GM19372 (cell line): ENCODE data around the gene MRNIP.
A peak's percentile ranks its signal among the peaks of the same experiment; 100 is the strongest.
"Not testable (repeated sequence)": the region's sequence is repeated elsewhere in the genome, so short reads cannot be mapped to it uniquely, and the experiment has no call there.

Experiments used
- ATAC-seq: cut with Tn5 transposase; IDR thresholded peaks from one replicate; pipeline ENCODE4 v1.9.1; 2021; ENCODE audit warnings: mild to moderate bottlenecking, low read depth, moderate library complexity; ENCODE audit not compliant: unreplicated experiment

Gene MRNIP

GRCh38 chr5:179872055-179872827, 13.6 kb upstream of the MRNIP start:
- no peak for ATAC-seq

DNA sequence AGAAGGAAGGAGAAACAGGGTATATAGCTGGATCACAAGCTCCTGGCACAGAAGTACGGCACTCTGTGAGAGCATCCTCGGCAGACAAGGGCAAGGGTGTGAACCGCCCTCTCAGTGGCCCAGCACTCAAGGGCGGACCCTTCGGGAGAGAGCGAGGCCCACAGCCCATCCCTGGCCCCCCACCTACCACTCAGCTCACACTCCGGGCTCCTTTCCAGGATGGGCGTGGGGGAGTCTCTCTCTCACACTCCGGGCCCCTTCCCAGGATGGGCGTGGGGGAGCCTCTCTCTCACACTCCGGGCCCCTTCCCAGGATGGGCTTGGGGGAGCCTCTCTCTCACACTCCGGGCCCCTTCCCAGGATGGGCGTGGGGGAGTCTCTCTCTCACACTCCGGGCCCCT, 12.9 kb upstream of the MRNIP start:
- not testable (repeated sequence) for ATAC-seq

DNA sequence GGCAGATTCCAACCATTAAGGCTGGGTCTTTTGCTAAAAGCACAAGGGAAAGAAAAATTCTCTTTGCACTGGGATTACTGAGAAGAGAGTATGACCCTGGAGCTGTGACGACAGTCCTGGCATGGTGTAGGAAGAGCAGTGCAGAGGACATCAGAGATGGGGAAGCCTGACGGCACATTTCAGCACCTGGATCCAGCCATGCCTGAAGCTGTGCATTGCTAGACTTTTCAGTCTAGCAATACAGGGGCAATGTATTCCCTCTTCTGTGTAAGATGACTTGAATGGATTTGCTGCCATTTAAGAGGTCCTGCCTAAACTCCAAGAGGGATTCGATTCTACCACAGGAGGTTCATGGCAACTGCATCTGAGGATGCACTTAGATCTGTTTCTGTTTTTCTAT, 12.3 kb upstream of the MRNIP start:
- ATAC-seq: no peak

GRCh38 chr5:179870403-179870903, 11.8 kb upstream of the MRNIP start:
- no peak for ATAC-seq

GRCh38 chr5:179869641-179870402, 11.2 kb upstream of the MRNIP start:
- ATAC-seq: no peak

- no peak for ATAC-seq
These were observed 10.5 kb upstream of the MRNIP start for GRCh38 chr5:179869101-179869500.

DNA sequence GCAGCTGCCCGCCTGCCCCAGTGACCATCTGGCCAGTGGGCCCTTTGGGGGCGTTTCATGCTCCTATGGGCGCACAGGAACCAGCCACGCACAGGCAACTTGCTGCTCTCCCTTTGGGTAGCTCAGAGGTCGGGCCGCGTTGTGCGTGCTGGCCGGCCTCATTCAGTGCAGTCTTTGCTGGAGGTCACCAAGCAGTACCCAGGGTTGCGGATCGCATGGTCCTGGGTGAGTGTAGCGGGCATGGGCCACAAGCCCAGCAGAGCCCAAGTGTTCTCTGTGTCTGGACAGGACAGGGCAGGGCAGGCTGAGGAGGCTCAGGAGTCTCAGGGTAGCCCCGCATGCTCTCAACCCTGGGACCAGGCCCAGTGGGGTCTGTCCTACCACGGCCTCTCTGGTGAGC, 9.9 kb upstream of the MRNIP start:
- no peak for ATAC-seq

GRCh38 chr5:179867476-179867875, 8.9 kb upstream of the MRNIP start:
- no peak for ATAC-seq

DNA sequence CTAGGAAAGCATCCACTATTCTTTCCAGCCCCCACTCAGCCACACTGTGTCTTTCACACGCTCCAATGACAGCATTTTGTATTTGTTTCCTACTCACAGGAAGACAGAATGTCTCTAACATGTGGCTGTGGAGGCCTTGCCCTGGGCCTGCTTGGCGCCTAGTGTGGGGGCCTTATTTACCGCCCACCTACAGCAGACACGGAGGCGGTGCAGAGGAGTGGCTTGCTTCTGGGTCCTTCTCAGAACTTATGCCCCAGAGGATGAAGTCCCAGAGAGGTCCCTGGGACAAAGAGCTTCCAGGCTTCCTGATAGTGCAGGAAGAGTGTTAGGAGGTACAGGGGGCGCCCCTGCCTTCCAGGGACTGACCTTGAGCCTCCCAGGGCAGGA, 8.5 kb upstream of the MRNIP start:
- no peak for ATAC-seq

- no peak for ATAC-seq
These were observed 7.8 kb upstream of the MRNIP start for GRCh38 chr5:179866241-179867078.

GRCh38 chr5:179865491-179866240, 7.0 kb upstream of the MRNIP start:
- ATAC-seq: no peak

DNA sequence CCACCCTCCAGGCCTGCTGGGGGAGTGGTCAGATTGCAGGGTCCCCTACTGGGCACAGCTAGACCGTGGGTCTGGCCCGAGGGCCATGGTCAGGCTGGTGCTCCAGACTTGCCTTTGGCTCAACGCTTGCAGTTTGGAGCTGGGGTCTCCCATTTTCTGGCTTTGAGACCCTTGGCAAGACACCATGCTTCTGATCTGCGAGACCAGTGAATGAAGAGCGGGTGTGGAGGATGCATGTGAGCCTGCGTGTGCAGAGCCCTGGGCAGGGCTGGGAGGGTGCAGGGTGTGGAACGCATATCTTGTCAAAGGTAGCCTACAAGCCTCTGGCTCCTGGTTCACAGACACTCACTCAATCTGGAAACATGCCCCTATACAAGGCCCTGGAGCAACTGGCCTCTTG, 6.1 kb upstream of the MRNIP start:
- no peak for ATAC-seq

GRCh38 chr5:179863449-179864085, 5.0 kb upstream of the MRNIP start:
- no peak for ATAC-seq

- ATAC-seq: no peak
These were observed 4.3 kb upstream of the MRNIP start for GRCh38 chr5:179862891-179863290.

DNA sequence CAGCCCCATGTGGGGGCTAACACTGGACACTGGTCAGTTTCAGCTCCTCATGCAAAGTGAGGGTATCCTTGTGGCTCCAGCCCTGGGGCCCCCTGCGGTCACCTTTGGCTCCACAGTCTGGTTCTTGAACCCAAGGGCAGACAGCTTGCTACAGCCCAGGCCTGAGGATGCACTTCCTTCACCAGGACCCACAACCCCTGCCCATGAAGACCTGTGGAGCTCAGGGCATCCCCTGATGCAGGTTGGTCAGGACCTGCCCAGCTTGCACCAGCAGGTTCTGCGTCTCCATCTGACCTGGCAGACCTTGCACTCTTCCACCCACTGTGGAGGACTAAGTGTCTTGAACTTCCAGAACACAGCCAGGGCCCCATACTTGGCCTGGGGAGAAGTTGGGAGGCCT, 3.7 kb upstream of the MRNIP start:
- no peak for ATAC-seq

GRCh38 chr5:179860301-179860700, 1.7 kb upstream of the MRNIP start:
- no peak for ATAC-seq

DNA sequence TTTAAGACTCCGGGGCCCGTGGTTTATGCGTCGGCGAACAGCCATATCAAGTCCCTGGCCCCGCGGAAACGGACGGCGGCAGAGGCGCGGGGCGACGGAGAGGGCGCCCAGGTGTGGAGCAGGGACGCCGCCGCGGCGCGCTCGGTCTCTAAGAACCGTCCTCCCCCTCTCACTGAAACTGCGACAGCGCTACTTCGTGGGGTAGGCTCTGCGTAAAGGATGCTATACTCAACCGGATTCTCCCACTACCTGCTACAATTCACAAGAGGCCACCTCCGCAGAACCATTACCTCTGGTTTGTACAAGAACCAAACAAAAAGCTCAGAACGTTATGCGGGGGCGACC, 404 bp downstream of the MRNIP start:
- ATAC-seq: peak; percentile 37

GRCh38 chr5:179854356-179854755, 4.3 kb downstream of the MRNIP start:
- ATAC-seq: no peak

GRCh38 chr5:179852993-179853547, 5.5 kb downstream of the MRNIP start:
- peak; percentile 85 for ATAC-seq

GRCh38 chr5:179841621-179842020, 17.0 kb downstream of the MRNIP start:
- ATAC-seq: no peak
